A549 (cell line): ENCODE results near the gene WNT11. TPM values are rescaled to one million over a fixed set of nuclear protein-coding genes. Genes with fewer than 3 reads are reported as not detected.

ENCODE experiments used
- ATAC-seq, 2 experiments: fragments of 200-7000 bp in 1 of 2; fragments of >200 bp in 1 of 2; cut with Nextera tagmentation in 1 of 2; cut with Tn5 transposase in 1 of 2; 3 replicates each; pipeline versions ENCODE4 v1.8.0 to v1.9.1; 2018 to 2020; ENCODE audit warnings: mild to moderate bottlenecking in 1 of 2, moderate library complexity in 1 of 2
- CTCF ChIA-PET: fragments of 300-600 bp; sonication (Branson Sonifier 250); formaldehyde crosslinking; extraction: SDS; loops from one replicate; lab custom pipeline; 2021; ENCODE audit warnings: antibody characterized with exemption, inconsistent platforms; lab: Yijun Ruan, JAX
- POLR2A ChIA-PET: fragments of 350-600 bp; formaldehyde crosslinking; extraction: SDS; loops from one replicate; lab custom pipeline; 2021; ENCODE audit warnings: antibody characterized with exemption, inconsistent platforms; lab: Yijun Ruan, JAX
- DNase-seq, 2 experiments: peaks; one replicate each; pipeline versions ENCODE4 v3.0.0 to v3.0.0-alpha.2; 2011 to 2016; ENCODE audit warnings: low read depth in 1 of 2, low spot score in 1 of 2
- FAIRE-seq: peaks from 2 replicates; lab custom pipeline; 2011; peaks lifted over from hg19 to GRCh38; lab: Jason Lieb, UNC
- H3K27ac ChIP-seq, 2 experiments: fragments of >200 bp; sonication (Bioruptor Twin); formaldehyde crosslinking; 3 replicates each; pipeline ENCODE4 v1.5.1; 2016 to 2017
- H3K4me1 ChIP-seq: fragments of >200 bp; sonication (Bioruptor Twin); formaldehyde crosslinking; 3 replicates; pipeline ENCODE4 v1.6.1; 2016
- H3K4me2 ChIP-seq: fragments of >200 bp; sonication (Bioruptor Twin); formaldehyde crosslinking; 3 replicates; pipeline ENCODE4 v1.6.1; 2016
- H3K4me3 ChIP-seq: fragments of >200 bp; sonication (Bioruptor Twin); formaldehyde crosslinking; 3 replicates; pipeline ENCODE4 v1.5.1; 2016
- H3K9me3 ChIP-seq: fragments of >200 bp; sonication (Bioruptor Twin); formaldehyde crosslinking; 3 replicates; pipeline ENCODE4 v1.6.1; 2016
- ATOH8 ChIP-seq: fragments of 250-450 bp; sonication (Bioruptor Pico); IDR thresholded peaks from 2 replicates; pipeline ENCODE4 v1.5.0; 2020; ENCODE audit warnings: low read depth, mild to moderate bottlenecking, moderate library complexity
- BCL3 ChIP-seq: fragments of >200 bp; sonication (Bioruptor Twin); formaldehyde crosslinking; IDR thresholded peaks from 3 replicates; pipeline ENCODE4 v1.6.1; 2016
- BHLHE40 ChIP-seq: IDR thresholded peaks from 2 replicates; pipeline ENCODE4 v1.6.1; 2012; ENCODE audit warnings: low read depth, low read length, inconsistent platforms
- CTCF ChIP-seq: fragments of >200 bp; sonication (Bioruptor Twin); formaldehyde crosslinking; IDR thresholded peaks from 3 replicates; pipeline ENCODE4 v1.5.1; 2016
- EHF ChIP-seq: fragments of 250-450 bp; sonication (Bioruptor Pico); IDR thresholded peaks from 2 replicates; pipeline ENCODE4 v1.5.0; 2020; ENCODE audit warnings: mild to moderate bottlenecking
- EHMT2 ChIP-seq: fragments of 200-600 bp; sonication (generic); IDR thresholded peaks from 2 replicates; pipeline ENCODE4 v1.6.1; 2016; ENCODE audit warnings: antibody characterized with exemption, low read depth, mild to moderate bottlenecking, moderate library complexity
- ELK1 ChIP-seq: fragments of 150-350 bp; IDR thresholded peaks from 2 replicates; pipeline ENCODE4 v1.6.1; 2014; ENCODE audit warnings: low read depth, mild to moderate bottlenecking, low read length
- ESRRA ChIP-seq: fragments of 150-350 bp; IDR thresholded peaks from 2 replicates; pipeline ENCODE4 v1.6.1; 2014; ENCODE audit warnings: mild to moderate bottlenecking, low read length, borderline replicate concordance
- FOSL2 ChIP-seq, 2 experiments: fragments of 450-650 bp in 1 of 2; fragments of >200 bp in 1 of 2; sonication (Bioruptor Twin) in 1 of 2; formaldehyde crosslinking; IDR thresholded peaks; 2 replicates each; pipeline versions ENCODE4 v1.5.0 to v1.6.1; 2016 to 2020; ENCODE audit warnings: mild to moderate bottlenecking in 1 of 2, moderate library complexity in 1 of 2
- GATA3 ChIP-seq: IDR thresholded peaks from 2 replicates; pipeline ENCODE4 v1.6.1; 2012; ENCODE audit warnings: borderline replicate concordance
- HEYL ChIP-seq: fragments of 250-450 bp; sonication (Bioruptor Pico); IDR thresholded peaks from 2 replicates; pipeline ENCODE4 v1.8.0; 2021; ENCODE audit warnings: mild to moderate bottlenecking, moderate library complexity
- HMGXB4 ChIP-seq: fragments of 250-450 bp; sonication (Bioruptor Pico); IDR thresholded peaks from 2 replicates; pipeline ENCODE4 v1.5.0; 2021; ENCODE audit warnings: mild to moderate bottlenecking, moderate library complexity, borderline replicate concordance
- HOXA7 ChIP-seq: fragments of 250-450 bp; sonication (Bioruptor Pico); IDR thresholded peaks from 2 replicates; pipeline ENCODE4 v1.5.0; 2020; ENCODE audit warnings: mild to moderate bottlenecking, moderate library complexity
- HOXB5 ChIP-seq: fragments of 250-450 bp; sonication (Bioruptor Pico); IDR thresholded peaks from 2 replicates; pipeline ENCODE4 v1.5.0; 2020; ENCODE audit warnings: mild to moderate bottlenecking, moderate library complexity
- JUN ChIP-seq, 2 experiments: fragments of >200 bp; sonication (Bioruptor Twin); formaldehyde crosslinking; IDR thresholded peaks; 2 replicates in 1 of 2; 3 replicates in 1 of 2; pipeline ENCODE4 v1.6.1; 2016 to 2017
- MYC ChIP-seq: IDR thresholded peaks from 2 replicates; pipeline ENCODE4 v1.6.1; 2012; ENCODE audit warnings: mild to moderate bottlenecking, inconsistent platforms, low read length, improper control_type of control experiment, borderline replicate concordance
- NR3C1 ChIP-seq: fragments of >200 bp; sonication (Bioruptor Twin); formaldehyde crosslinking; IDR thresholded peaks from 3 replicates; pipeline ENCODE4 v1.6.1; 2017
- POLR2AphosphoS2 ChIP-seq: conservative IDR thresholded peaks from 2 replicates; pipeline ENCODE4 v1.6.1; 2012; ENCODE audit warnings: low read length, improper control_type of control experiment, inconsistent platforms
- RARB ChIP-seq: fragments of 250-450 bp; sonication (Bioruptor Pico); IDR thresholded peaks from 2 replicates; pipeline ENCODE4 v1.8.0; 2021; ENCODE audit warnings: mild to moderate bottlenecking, moderate library complexity
- RCOR1 ChIP-seq: fragments of 150-350 bp; IDR thresholded peaks from 2 replicates; pipeline ENCODE4 v1.6.1; 2014; ENCODE audit warnings: antibody characterized with exemption, low read length, low read depth
- USF2 ChIP-seq: fragments of 450-650 bp; IDR thresholded peaks from 2 replicates; pipeline ENCODE4 v1.6.1; 2014; ENCODE audit warnings: antibody characterized with exemption
- ZFP36 ChIP-seq: fragments of 450-650 bp; IDR thresholded peaks from 2 replicates; pipeline ENCODE4 v1.6.1; 2014; ENCODE audit warnings: borderline replicate concordance; ENCODE audit not compliant: partially characterized antibody
- WGBS: methylation state at CpG from one replicate; pipeline ENCODE4 v1.1.6; 2017; ENCODE audit errors: missing lambda C conversion rate; 5-methylcytosine and 5-hydroxymethylcytosine counted together
- polyA plus RNA-seq, 4 experiments: library from polyadenylated mRNA; depleted of rRNA in 3 of 4; stranded (reverse); fragments of >200 nt; fragmentation: RNase III in 1 of 4; extraction: RNeasy Plus Mini Kit Qiagen cat#74134 plus additional on column Dnase treatment in 1 of 4; gene quantifications; 2 replicates in 3 of 4; 3 replicates in 1 of 4; pipeline ENCODE4 v1.2.3, GENCODE V29; 2011 to 2017

Gene WNT11
- polyA plus RNA-seq, 2 of the 4 experiments (the other 2 are of a cell fraction) = 0.36 to 0.57 TPM

- no peak for TF ChIP-seq HOXA7 (CRISPR knock-in tag)
- TF ChIP-seq, all 56 proteins: peak for 0
Observed at GRCh38 chr11:76148231-76148630, 58.1 kb downstream of the WNT11 start (continued).

GRCh38 chr11:76147106-76147740 lies 59.1 kb downstream of the WNT11 start:
- TF ChIP-seq HMGXB4 (no peak), RARB (CRISPR knock-in tag) (no peak), ZFP36 (no peak), NR3C1 (no peak), JUN (IDR thresholded peaks at IDR 0.05) (no peak), HEYL (CRISPR knock-in tag) (no peak), RCOR1 (no peak), FOSL2 (IDR thresholded peaks at IDR 0.05) (no peak), FOSL2 (CRISPR knock-in tag; IDR thresholded peaks at IDR 0.05) (no peak), EHMT2 (no peak), POLR2AphosphoS2 (no peak), GATA3 (no peak), MYC (no peak), BHLHE40 (no peak), USF2 (no peak), ESRRA (no peak)
- FAIRE-seq (no peak), DNase-seq (no peak), ATAC-seq (no peak)
- POLR2A ChIA-PET = no interaction called here
- no peaks in the 10 kb centered on the region for H3K9me3 ChIP-seq
- no peak overlapping the region for H3K4me3 ChIP-seq
- CTCF ChIA-PET = interaction anchor here (1.0 to 5.9 kb wide), 4 partner anchors 12 to 251 kb away, joined by 4 to 50 read pairs (median 5); no protein-coding TSS in a partner anchor
- no peak overlapping the region for H3K4me2 ChIP-seq
- H3K4me1 ChIP-seq = 0 out of 3 replicates have a peak, but pooled peaks cover 3% of the 10 kb centered on the region
- H3K27ac ChIP-seq = no peak overlapping the region
- 86% methylated on average over 14 of the region's 14 CpGs for WGBS

GRCh38 chr11:76143274-76143673 lies 63.0 kb downstream of the WNT11 start:
- TF ChIP-seq BCL3 = no peak
- TF ChIP-seq USF2 = no peak
- TF ChIP-seq HOXB5 (CRISPR knock-in tag) = no peak
- TF ChIP-seq POLR2AphosphoS2 = no peak
- TF ChIP-seq EHF (CRISPR knock-in tag) = no peak
- no peak for TF ChIP-seq ATOH8
- TF ChIP-seq CTCF = no peak
- no peak for TF ChIP-seq ELK1
- no peak for TF ChIP-seq NR3C1
- ATAC-seq = no peak
- Histone ChIP-seq H3K4me1 (no peaks in the 10 kb centered on the region), H3K4me3 (no peak overlapping the region), H3K4me2 (no peak overlapping the region), H3K9me3 (no peaks in the 10 kb centered on the region), H3K27ac (no peak overlapping the region)
- ChIA-PET POLR2A (no interaction called here), CTCF (interaction anchor here (1.0 to 5.6 kb wide), 3 partner anchors 9 to 247 kb away, joined by 4 to 37 read pairs (median 13); no protein-coding TSS in a partner anchor)
- 88% methylated on average over 11 of the region's 11 CpGs for WGBS
- no peak for FAIRE-seq
- DNase-seq = no peak
